ENCODE results near the gene TUBA1A. TPM values are rescaled to one million over a fixed set of nuclear protein-coding genes. Genes with fewer than 3 reads are reported as not detected.
"Not testable (repeated sequence)": the region's sequence is repeated elsewhere in the genome, so short reads cannot be mapped to it uniquely, and the experiment has no call there.

Gene TUBA1A
- total RNA-seq, 1 donor from 2014 or later = 347 TPM

DNA sequence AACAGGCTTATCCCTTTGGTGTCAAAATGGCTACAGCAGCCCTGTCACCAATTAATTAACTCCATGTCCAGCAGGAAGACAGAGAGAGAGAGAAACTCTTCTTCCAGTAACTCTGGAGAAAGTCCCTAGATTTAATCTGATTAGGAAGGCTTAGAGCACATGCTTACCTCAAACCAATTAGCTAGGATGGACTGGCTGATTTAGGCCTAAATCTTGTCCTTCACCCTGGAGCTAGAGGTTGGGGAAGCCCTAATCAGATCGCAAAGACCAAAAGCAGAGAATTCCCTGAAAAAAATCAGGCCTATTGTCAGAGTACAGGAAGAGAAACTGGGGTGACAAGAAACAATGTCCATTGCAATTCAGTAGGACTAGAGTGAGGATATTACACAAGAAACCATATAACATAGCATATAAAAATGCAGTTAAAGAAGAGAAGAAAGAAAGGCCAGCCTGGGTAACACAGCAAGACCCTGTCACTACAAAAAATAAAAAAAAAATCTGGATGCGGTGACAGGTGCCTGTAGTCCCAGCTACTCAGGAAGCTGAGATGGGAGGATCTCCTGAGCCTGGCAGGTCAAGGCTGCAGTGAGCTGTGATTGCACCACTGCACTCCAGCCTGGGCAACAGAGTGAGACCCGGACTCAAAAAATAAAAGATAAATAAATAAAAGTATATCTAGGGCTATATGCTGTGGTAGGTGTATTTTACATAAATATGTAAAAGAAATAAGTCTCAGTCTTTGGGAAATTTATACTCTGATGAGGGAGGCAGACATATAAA, 34.9 kb upstream of the TUBA1A start:
- Mint-ChIP-seq H3K27me3 (ENCODE audit: low read depth) (no peaks in the 10 kb centered on the region), H3K27ac (no peak overlapping the region), H3K36me3 (no peaks in the 10 kb centered on the region), H3K9me3 (no peaks in the 10 kb centered on the region), H3K4me1 (peaks cover 11% of the 10 kb centered on the region), H3K4me3 (no peak overlapping the region)
- no peak for DNase-seq (ENCODE audit: low spot score in 2 of 2, unreplicated experiment in 2 of 2)
- TF ChIP-seq CTCF (IDR thresholded peaks at IDR 0.05; ENCODE audit: unreplicated experiment) = no peak

- H3K4me3 Mint-ChIP-seq = no peak overlapping the region
- no peak for TF ChIP-seq CTCF (IDR thresholded peaks at IDR 0.05; ENCODE audit: unreplicated experiment)
- H3K27me3 Mint-ChIP-seq (ENCODE audit: low read depth) = no peaks in the 10 kb centered on the region
- H3K27ac Mint-ChIP-seq = no peak overlapping the region
- no peaks in the 10 kb centered on the region for H3K9me3 Mint-ChIP-seq
- DNase-seq (ENCODE audit: low spot score in 2 of 2, unreplicated experiment in 2 of 2) = no peak
- peaks cover 9% of the 10 kb centered on the region for H3K4me1 Mint-ChIP-seq
- H3K36me3 Mint-ChIP-seq = no peaks in the 10 kb centered on the region
Measured at GRCh38 chr12:49223122-49223521, 34.2 kb upstream of the TUBA1A start.

DNA sequence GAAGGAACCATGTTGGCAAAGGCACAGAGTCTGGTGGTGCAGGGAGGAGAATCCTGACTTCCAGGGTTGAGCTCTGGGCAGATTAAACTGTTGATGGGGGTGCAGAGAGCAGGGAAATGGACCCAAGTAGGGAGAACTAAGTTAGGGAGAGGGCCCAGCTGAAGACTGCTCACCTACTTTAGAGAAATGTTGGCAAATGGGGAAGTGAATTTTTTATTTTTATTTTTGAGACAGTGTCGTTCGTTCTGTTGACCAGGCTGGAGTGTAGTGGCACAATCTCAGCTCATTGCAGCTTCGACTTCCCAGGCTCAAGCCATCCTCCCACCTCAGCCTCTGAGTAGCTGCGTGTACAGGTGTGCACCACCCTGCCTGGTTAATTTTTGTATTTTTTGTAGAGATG, 32.1 kb upstream of the TUBA1A start:
- Mint-ChIP-seq H3K27ac (no peak overlapping the region), H3K27me3 (ENCODE audit: low read depth) (no peaks in the 10 kb centered on the region), H3K4me1 (peaks cover 4% of the 10 kb centered on the region), H3K36me3 (no peaks in the 10 kb centered on the region), H3K9me3 (no peaks in the 10 kb centered on the region), H3K4me3 (no peak overlapping the region)
- no peak for TF ChIP-seq CTCF (IDR thresholded peaks at IDR 0.05; ENCODE audit: unreplicated experiment)
- no peak for DNase-seq (ENCODE audit: low spot score in 2 of 2, unreplicated experiment in 2 of 2)

- no peak for DNase-seq (ENCODE audit: low spot score in 2 of 2, unreplicated experiment in 2 of 2)
- no peak for TF ChIP-seq CTCF (IDR thresholded peaks at IDR 0.05; ENCODE audit: unreplicated experiment)
- no peaks in the 10 kb centered on the region for H3K27me3 Mint-ChIP-seq (ENCODE audit: low read depth)
- H3K27ac Mint-ChIP-seq = no peak overlapping the region
- H3K36me3 Mint-ChIP-seq = no peaks in the 10 kb centered on the region
- H3K9me3 Mint-ChIP-seq = no peaks in the 10 kb centered on the region
- peaks cover 13% of the 10 kb centered on the region for H3K4me1 Mint-ChIP-seq
- no peak overlapping the region for H3K4me3 Mint-ChIP-seq
Measured at GRCh38 chr12:49219417-49220026, 30.6 kb upstream of the TUBA1A start.

DNA sequence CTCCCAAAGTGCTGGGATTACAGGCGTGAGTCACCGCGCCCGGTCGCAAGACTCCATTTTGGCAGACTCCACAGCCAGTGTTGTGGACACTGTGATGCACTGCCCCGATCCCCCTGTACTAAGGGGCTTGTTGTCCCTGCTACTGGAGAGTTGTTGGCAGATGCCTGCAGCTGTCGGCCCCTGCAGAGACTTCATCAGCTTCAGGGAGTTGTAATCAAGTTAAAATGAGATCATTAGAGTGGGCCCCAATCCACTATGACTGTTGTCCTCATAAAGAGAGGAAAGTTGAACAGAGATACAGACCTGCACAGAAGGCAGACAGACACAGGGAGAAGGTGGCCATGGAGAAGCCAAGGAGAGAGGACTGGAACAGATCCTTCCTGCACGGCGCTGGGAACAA, 23.7 kb upstream of the TUBA1A start:
- TF ChIP-seq CTCF (IDR thresholded peaks at IDR 0.05; ENCODE audit: unreplicated experiment) = no peak
- Mint-ChIP-seq H3K27ac (no peak overlapping the region), H3K27me3 (ENCODE audit: low read depth) (no peaks in the 10 kb centered on the region), H3K4me1 (peaks cover 12% of the 10 kb centered on the region), H3K9me3 (no peaks in the 10 kb centered on the region), H3K36me3 (no peaks in the 10 kb centered on the region), H3K4me3 (no peak overlapping the region)
- no peak for DNase-seq (ENCODE audit: low spot score in 2 of 2, unreplicated experiment in 2 of 2)

DNA sequence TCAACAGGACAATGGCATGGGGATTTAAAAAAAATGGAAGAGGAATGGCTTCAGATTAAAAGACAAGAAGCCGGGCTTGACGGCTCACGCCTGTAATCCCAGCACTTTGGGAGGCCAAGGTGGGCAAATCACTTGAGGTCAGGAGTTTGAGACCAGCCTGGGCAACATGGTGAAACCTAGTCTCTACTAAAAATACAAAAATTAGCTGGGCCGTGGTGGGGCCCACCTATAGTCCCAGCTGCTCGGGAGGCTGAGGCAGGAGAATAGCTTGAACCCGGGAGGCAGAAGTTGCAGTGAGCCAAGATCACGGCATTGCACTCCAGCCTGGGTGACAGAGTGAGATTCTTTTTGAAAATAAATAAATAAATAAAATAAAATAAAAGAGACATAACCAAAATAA, 21.8 kb upstream of the TUBA1A start:
- not testable (repeated sequence) for H3K27ac Mint-ChIP-seq, H3K4me3 Mint-ChIP-seq, H3K9me3 Mint-ChIP-seq

More for the DNA sequence above, 21.8 kb upstream of the TUBA1A start:
- H3K27me3 Mint-ChIP-seq (ENCODE audit: low read depth); DNase-seq (ENCODE audit: low spot score in 2 of 2, unreplicated experiment in 2 of 2); H3K36me3 Mint-ChIP-seq: not testable (repeated sequence)
- peaks cover 12% of the 10 kb centered on the region for H3K4me1 Mint-ChIP-seq
